DND-41 (cell line): Measurements from ENCODE around the gene KRT84.

Experiments used
- CTCF ChIP-seq: IDR thresholded peaks from 2 replicates; pipeline ENCODE4 v1.5.1; 2012; ENCODE audit warnings: borderline replicate concordance, low read length, moderate library complexity, mild to moderate bottlenecking; ENCODE audit not compliant: poor library complexity, severe bottlenecking; ENCODE audit errors: extremely low read depth
- EZH2 ChIP-seq: IDR thresholded peaks from 3 replicates; pipeline ENCODE4 v1.6.1; 2012; ENCODE audit warnings: borderline replicate concordance, low read depth, mild to moderate bottlenecking, moderate library complexity, low read length, inconsistent platforms; ENCODE audit not compliant: severe bottlenecking

- no peak for TF ChIP-seq CTCF
- no peak for TF ChIP-seq EZH2
Measured at GRCh38 chr12:52387859-52388258, 2.4 kb upstream of the KRT84 start.
